Gastroesophageal sphincter (tissue), 4 donors: ENCODE data around the gene C3orf20. TPM values are rescaled to one million over a fixed set of nuclear protein-coding genes. Genes with fewer than 3 reads are reported as not detected.

Experiments
- ATAC-seq: fragments of 150-250 bp; one replicate; pipeline ENCODE4 v1.9.1; 2016; ENCODE audit warnings: mild to moderate bottlenecking, moderate library complexity
- H3K27ac ChIP-seq, 4 donors: fragments of 200-600 bp; sonication (generic) in 3 of 4; 1 replicate in 3 of 4; 2 replicates in 1 of 4; pipeline ENCODE4 v1.5.1; 2016 to 2019
- H3K27me3 ChIP-seq: fragments of 200-600 bp; sonication (generic); one replicate; pipeline ENCODE4 v1.5.1; 2019
- H3K36me3 ChIP-seq, 2 donors: fragments of 200-600 bp; sonication (generic); one replicate each; pipeline ENCODE4 v1.5.1; 2019; ENCODE audit warnings: control low read depth in 1 of 2
- H3K4me1 ChIP-seq, 3 donors: fragments of 200-600 bp; sonication (generic); 1 replicate in 2 of 3; 2 replicates in 1 of 3; pipeline ENCODE4 v1.5.1; 2016 to 2019; ENCODE audit warnings: control low read depth in 2 of 3
- H3K4me3 ChIP-seq, 2 donors: fragments of 200-600 bp; sonication (generic); one replicate each; pipeline ENCODE4 v1.5.1; 2019; ENCODE audit warnings: mild to moderate bottlenecking in 1 of 2, moderate library complexity in 1 of 2
- H3K9me3 ChIP-seq, 3 donors: fragments of 200-600 bp; sonication (generic); one replicate each; pipeline ENCODE4 v1.5.1; 2017 to 2019; ENCODE audit warnings: control low read depth in 2 of 3
- CTCF ChIP-seq, 4 experiments: fragments of 200-600 bp in 2 of 4; fragments of 450-650 bp in 2 of 4; sonication (generic) in 1 of 4; IDR thresholded peaks; one replicate each; pipeline ENCODE4 v1.5.1; 2017 to 2019; ENCODE audit warnings: antibody characterized with exemption in 4 of 4, mild to moderate bottlenecking in 2 of 4, moderate library complexity in 2 of 4
- EP300 ChIP-seq: sonication (generic); formaldehyde crosslinking; IDR thresholded peaks from one replicate; pipeline ENCODE4 v1.6.1; 2017; ENCODE audit warnings: antibody characterized with exemption, mild to moderate bottlenecking
- POLR2A ChIP-seq, 2 donors: fragments of 450-650 bp; IDR thresholded peaks; one replicate each; pipeline ENCODE4 v1.6.1; 2017; ENCODE audit warnings: antibody characterized with exemption in 2 of 2, mild to moderate bottlenecking in 2 of 2, moderate library complexity in 1 of 2
- POLR2AphosphoS5 ChIP-seq: sonication (generic); formaldehyde crosslinking; IDR thresholded peaks from one replicate; pipeline ENCODE4 v1.6.1; 2017; ENCODE audit warnings: antibody characterized with exemption
- WGBS, 2 donors: methylation state at CpG; one replicate each; pipeline ENCODE4 v1.1.5; 2018; ENCODE audit warnings: low coverage in 1 of 2; 5-methylcytosine and 5-hydroxymethylcytosine counted together
- total RNA-seq, 4 donors: library from RNA; depleted of rRNA; stranded (reverse); fragments of >200 nt; gene quantifications; one replicate each; pipeline ENCODE4 v1.1.0, GENCODE V29; 2016

C3orf20 gene
- total RNA-seq, 4 donors from 2014 or later, result 0.13 TPM; not detected in 3

DNA sequence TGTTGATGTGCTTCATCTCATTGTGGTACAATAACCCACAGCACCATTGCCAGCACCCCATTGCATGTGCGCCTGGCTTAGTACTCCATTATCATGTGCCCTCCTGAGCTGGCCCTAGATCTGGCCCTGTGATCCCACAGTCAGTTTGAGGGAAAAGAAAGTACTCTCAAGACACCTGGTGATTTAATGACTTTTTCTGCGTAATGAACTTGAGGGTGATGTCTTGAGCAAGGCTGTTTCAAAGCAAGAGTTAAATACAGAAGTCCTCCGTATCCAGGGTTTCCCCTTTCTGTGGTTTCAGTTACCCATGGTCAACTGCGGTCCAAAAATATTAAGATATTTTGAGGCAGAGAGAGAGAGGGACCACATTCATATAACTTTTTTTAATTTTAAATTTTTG lies 16.3 kb downstream of the C3orf20 start:
- no peaks in the 10 kb centered on the region for H3K4me1 ChIP-seq
- no peaks in the 10 kb centered on the region for H3K27me3 ChIP-seq
- 71 to 100% methylated on average over 3 to 4 of the region's 4 CpGs for WGBS, 2 donors
- ATAC-seq, result no peak
- no peak overlapping the region for H3K4me3 ChIP-seq
- H3K36me3 ChIP-seq, result no peaks in the 10 kb centered on the region
- H3K9me3 ChIP-seq, result peaks cover 0 to 20% (median 0%) of the 10 kb centered on the region in 3 donors
- H3K27ac ChIP-seq, result no peak overlapping the region
- TF ChIP-seq POLR2A (IDR thresholded peaks at IDR 0.05), result no peak
- no peak for TF ChIP-seq EP300
- no peak for TF ChIP-seq CTCF (IDR thresholded peaks at IDR 0.05)
- TF ChIP-seq POLR2AphosphoS5, result no peak

DNA sequence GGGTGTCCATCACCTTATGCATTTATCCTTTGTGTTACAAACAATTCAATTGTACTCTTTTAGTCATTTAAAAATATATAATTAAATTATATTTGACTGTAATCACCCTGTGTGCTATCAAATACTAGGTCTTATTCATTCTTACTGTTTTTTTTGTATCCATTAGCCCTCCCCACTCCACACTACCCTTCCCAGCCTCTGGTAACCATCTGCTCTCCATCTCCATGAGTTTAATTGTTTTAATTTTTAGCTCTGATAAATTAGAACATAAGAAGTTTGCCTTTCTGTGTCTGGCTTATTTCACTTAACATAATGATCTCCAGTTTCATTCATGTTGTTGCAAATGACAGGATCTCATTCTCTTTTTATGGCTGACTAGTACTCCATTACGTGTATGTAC lies 16.8 kb downstream of the C3orf20 start:
- WGBS, 2 donors, result 93 to 100% methylated on average over 1 of the region's 1 CpG
- H3K36me3 ChIP-seq, result no peaks in the 10 kb centered on the region
- H3K27ac ChIP-seq, result no peak overlapping the region
- no peaks in the 10 kb centered on the region for H3K4me1 ChIP-seq
- peaks cover 0 to 20% (median 0%) of the 10 kb centered on the region in 3 donors for H3K9me3 ChIP-seq
- no peak for ATAC-seq
- no peaks in the 10 kb centered on the region for H3K27me3 ChIP-seq
- H3K4me3 ChIP-seq, result no peak overlapping the region
- TF ChIP-seq POLR2AphosphoS5 (no peak), EP300 (no peak), POLR2A (IDR thresholded peaks at IDR 0.05) (no peak), CTCF (IDR thresholded peaks at IDR 0.05) (no peak)

DNA sequence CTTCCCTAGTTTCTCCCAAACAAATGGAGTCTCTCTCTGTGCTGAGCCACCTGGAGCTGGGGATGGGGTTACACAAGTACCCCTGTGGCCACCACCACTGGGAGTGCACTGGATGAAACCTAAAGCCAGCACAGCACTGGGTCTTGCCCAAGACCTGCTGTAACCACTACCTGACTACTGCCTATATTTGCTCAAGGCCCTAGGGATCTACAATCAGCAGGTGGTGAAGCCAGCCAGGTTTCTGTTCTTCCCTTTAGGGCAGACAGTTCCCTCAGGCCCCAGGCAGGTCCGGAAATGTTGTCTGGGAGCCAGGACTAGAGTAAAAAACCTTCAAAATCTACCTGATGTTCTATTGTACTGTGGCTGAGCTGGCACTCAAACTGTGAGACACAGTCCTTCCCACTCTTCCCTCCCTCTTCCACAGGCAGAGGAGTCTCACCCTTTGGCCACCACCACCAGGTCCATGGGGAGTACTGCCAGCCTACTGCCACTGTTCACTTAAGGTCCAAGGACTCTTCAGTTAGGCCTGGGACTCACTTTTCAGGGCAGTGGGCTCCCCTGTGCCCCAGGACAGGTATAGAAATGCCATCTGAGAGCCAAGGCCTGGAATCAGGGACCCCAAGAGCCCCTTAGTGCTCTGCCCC lies 23.8 kb downstream of the C3orf20 start:
- Histone ChIP-seq H3K4me3 (no peak overlapping the region), H3K9me3 (peaks cover 0 to 4% (median 0%) of the 10 kb centered on the region in 3 donors), H3K36me3 (no peaks in the 10 kb centered on the region), H3K27ac (no peak overlapping the region), H3K27me3 (no peaks in the 10 kb centered on the region), H3K4me1 (no peaks in the 10 kb centered on the region)
- no peak for TF ChIP-seq POLR2AphosphoS5
- no peak for TF ChIP-seq POLR2A (IDR thresholded peaks at IDR 0.05)
- 100% methylated on average over 1 of the region's 1 CpG for WGBS, 2 donors
- ATAC-seq, result no peak

GRCh38 chr3:14699643-14700042 lies 24.7 kb downstream of the C3orf20 start:
- no peak for TF ChIP-seq CTCF (IDR thresholded peaks at IDR 0.05)
- no peak for TF ChIP-seq EP300
- TF ChIP-seq POLR2AphosphoS5, result no peak
- ATAC-seq, result no peak
- WGBS, 2 donors, result no CpG with 5 or more reads among the region's 1 CpG
- Histone ChIP-seq H3K4me1 (no peaks in the 10 kb centered on the region), H3K27me3 (no peaks in the 10 kb centered on the region), H3K4me3 (no peak overlapping the region), H3K9me3 (no peaks in the 10 kb centered on the region), H3K36me3 (no peaks in the 10 kb centered on the region), H3K27ac (no peak overlapping the region)

DNA sequence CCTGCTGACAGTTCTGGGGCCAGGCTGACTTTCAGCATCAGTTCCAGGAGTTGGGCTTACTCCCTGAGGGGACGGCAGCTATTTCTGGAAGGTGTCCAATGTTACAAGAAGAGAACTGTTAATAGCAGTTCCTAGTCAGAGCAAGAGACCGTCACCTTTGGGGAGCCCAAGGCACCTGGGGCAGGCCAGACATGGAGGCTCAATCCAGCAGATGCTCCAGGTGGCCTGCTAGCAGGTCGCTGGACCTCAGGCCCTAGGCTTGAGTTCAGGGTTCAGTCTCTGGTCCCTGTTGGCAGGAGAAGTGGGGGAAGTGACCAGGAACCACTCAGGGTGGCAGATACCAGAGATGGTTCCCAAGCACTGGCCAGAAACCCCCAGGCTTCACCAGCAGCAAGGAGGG lies 25.9 kb downstream of the C3orf20 start:
- no peak for TF ChIP-seq EP300
- no peak for TF ChIP-seq POLR2A (IDR thresholded peaks at IDR 0.05)
- TF ChIP-seq CTCF (IDR thresholded peaks at IDR 0.05), result no peak
- no peak for TF ChIP-seq POLR2AphosphoS5
- H3K9me3 ChIP-seq, result no peaks in the 10 kb centered on the region
- no peak overlapping the region for H3K4me3 ChIP-seq
- no peak for ATAC-seq
- H3K4me1 ChIP-seq, result no peaks in the 10 kb centered on the region
- H3K36me3 ChIP-seq, result no peaks in the 10 kb centered on the region
- H3K27ac ChIP-seq, result no peak overlapping the region
- no peaks in the 10 kb centered on the region for H3K27me3 ChIP-seq
- WGBS, 2 donors, result no CpG with 5 or more reads among the region's 3 CpGs
